Upper lobe of left lung (tissue), 6 donors: Measurements from ENCODE around the gene PCSK5. TPM values are rescaled to one million over a fixed set of nuclear protein-coding genes. Genes with fewer than 3 reads are reported as not detected.

Source experiments
- ATAC-seq, 2 donors: fragments of 200-7000 bp; cut with Tn5 transposase; one replicate each; pipeline ENCODE4 v1.9.1; 2022; ENCODE audit warnings: mild to moderate bottlenecking in 2 of 2, moderate library complexity in 2 of 2; ENCODE audit not compliant: low FRiP score in 2 of 2
- DNase-seq, 2 donors: peaks; one replicate each; pipeline ENCODE4 v3.0.0-alpha.2; 2019 to 2020
- H3K27ac ChIP-seq, 4 donors: fragments of 200-600 bp; sonication (generic); one replicate each; pipeline ENCODE4 v1.5.1; 2016 to 2019
- H3K27me3 ChIP-seq, 4 donors: fragments of 200-600 bp; sonication (generic); one replicate each; pipeline ENCODE4 v1.5.1; 2017 to 2019
- H3K36me3 ChIP-seq, 4 donors: fragments of 200-600 bp; sonication (generic); one replicate each; pipeline ENCODE4 v1.5.1; 2016 to 2019
- H3K4me1 ChIP-seq, 4 donors: fragments of 200-600 bp; sonication (generic); one replicate each; pipeline ENCODE4 v1.5.1; 2018 to 2019
- H3K4me3 ChIP-seq, 4 donors: fragments of 200-600 bp; sonication (generic); one replicate each; pipeline ENCODE4 v1.5.1; 2017 to 2019; ENCODE audit warnings: mild to moderate bottlenecking in 2 of 4, moderate library complexity in 1 of 4
- H3K9me3 ChIP-seq, 4 donors: fragments of 200-600 bp; sonication (generic); one replicate each; pipeline ENCODE4 v1.5.1; 2018 to 2019
- EP300 ChIP-seq, 4 donors: sonication (generic); formaldehyde crosslinking; IDR thresholded peaks; one replicate each; pipeline ENCODE4 v1.5.1; 2017; ENCODE audit warnings: antibody characterized with exemption in 4 of 4, control low read depth in 2 of 4
- POLR2A ChIP-seq, 4 donors: fragments of 450-650 bp; IDR thresholded peaks; one replicate each; pipeline ENCODE4 v1.5.1; 2016 to 2017; ENCODE audit warnings: antibody characterized with exemption in 4 of 4, mild to moderate bottlenecking in 2 of 4
- POLR2AphosphoS5 ChIP-seq, 2 donors: sonication (generic); formaldehyde crosslinking; IDR thresholded peaks; one replicate each; pipeline ENCODE4 v1.5.1; 2017; ENCODE audit warnings: antibody characterized with exemption in 2 of 2
- WGBS, 2 donors: methylation state at CpG; one replicate each; pipeline ENCODE4 v1.1.5; 2017 to 2018; 5-methylcytosine and 5-hydroxymethylcytosine counted together
- total RNA-seq, 6 donors: library from RNA; depleted of rRNA in 4 of 6; stranded (reverse); fragments of >200 nt in 4 of 6; gene quantifications; one replicate each; pipeline versions ENCODE4 v1.1.0 to v1.2.1, GENCODE V29; 2016 to 2021
- TF ChIP-seq, protein P1 (sequence below), 6 experiments: fragments of 450-650 bp in 4 of 6; fragments of 200-600 bp in 2 of 6; sonication (generic) in 2 of 6; IDR thresholded peaks; one replicate each; pipeline ENCODE4 v1.5.1; 2016 to 2019; ENCODE audit warnings: antibody characterized with exemption in 6 of 6
- donor health status: DM: no; HTN: no; CAD: no; lungs with moderate emphysema.
- donor health status: DM: no; HTN: yes; CAD: no; lungs with severe emphysema.

PCSK5 gene
- total RNA-seq, 6 donors from 2014 or later = 12.8 to 29.2 (median 18.3) TPM

DNA sequence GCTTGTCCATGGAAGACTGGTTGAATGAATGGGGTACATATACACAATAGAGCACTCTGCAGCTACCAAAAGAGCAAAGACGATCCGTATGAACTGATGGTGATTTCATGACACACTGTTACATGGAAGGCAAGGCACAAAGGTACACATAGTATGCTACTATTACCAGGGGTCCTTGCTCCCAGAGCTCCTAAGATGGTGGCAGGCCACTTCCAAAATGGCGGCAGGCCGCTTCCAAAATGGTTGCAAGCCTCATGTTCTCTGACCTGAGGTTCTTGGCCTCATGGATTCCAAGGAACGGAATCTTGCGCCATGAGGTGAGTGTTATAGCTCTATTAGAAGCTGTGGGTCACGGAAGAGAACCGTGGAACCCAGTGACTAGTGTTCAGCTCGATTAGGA is 356.2 kb downstream of the PCSK5 start:
- H3K36me3 ChIP-seq = no peaks in the 10 kb centered on the region
- no peaks in the 10 kb centered on the region for H3K4me1 ChIP-seq
- H3K27ac ChIP-seq = no peak overlapping the region
- no peaks in the 10 kb centered on the region for H3K9me3 ChIP-seq
- H3K4me3 ChIP-seq = no peak overlapping the region
- no peaks in the 10 kb centered on the region for H3K27me3 ChIP-seq
- 96 to 98% methylated on average over 9 of the region's 9 CpGs for WGBS, 2 donors
- TF ChIP-seq POLR2A (IDR thresholded peaks at IDR 0.05) (no peak), POLR2AphosphoS5 (IDR thresholded peaks at IDR 0.05) (no peak), EP300 (IDR thresholded peaks at IDR 0.05) (no peak)
- TF ChIP-seq, protein P1, sequence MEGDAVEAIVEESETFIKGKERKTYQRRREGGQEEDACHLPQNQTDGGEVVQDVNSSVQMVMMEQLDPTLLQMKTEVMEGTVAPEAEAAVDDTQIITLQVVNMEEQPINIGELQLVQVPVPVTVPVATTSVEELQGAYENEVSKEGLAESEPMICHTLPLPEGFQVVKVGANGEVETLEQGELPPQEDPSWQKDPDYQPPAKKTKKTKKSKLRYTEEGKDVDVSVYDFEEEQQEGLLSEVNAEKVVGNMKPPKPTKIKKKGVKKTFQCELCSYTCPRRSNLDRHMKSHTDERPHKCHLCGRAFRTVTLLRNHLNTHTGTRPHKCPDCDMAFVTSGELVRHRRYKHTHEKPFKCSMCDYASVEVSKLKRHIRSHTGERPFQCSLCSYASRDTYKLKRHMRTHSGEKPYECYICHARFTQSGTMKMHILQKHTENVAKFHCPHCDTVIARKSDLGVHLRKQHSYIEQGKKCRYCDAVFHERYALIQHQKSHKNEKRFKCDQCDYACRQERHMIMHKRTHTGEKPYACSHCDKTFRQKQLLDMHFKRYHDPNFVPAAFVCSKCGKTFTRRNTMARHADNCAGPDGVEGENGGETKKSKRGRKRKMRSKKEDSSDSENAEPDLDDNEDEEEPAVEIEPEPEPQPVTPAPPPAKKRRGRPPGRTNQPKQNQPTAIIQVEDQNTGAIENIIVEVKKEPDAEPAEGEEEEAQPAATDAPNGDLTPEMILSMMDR (IDR thresholded peaks at IDR 0.05) = no peak
- ATAC-seq (no peak), DNase-seq (no peak)

GRCh38 chr9:76247426-76247825 is 357.0 kb downstream of the PCSK5 start:
- Histone ChIP-seq H3K36me3 (no peaks in the 10 kb centered on the region), H3K4me1 (no peaks in the 10 kb centered on the region), H3K9me3 (no peaks in the 10 kb centered on the region), H3K4me3 (no peak overlapping the region), H3K27me3 (no peaks in the 10 kb centered on the region), H3K27ac (no peak overlapping the region)
- no peak for ATAC-seq
- 91 to 95% methylated on average over 2 of the region's 2 CpGs for WGBS, 2 donors
- TF ChIP-seq POLR2A (IDR thresholded peaks at IDR 0.05) = no peak
- TF ChIP-seq, protein P1 (IDR thresholded peaks at IDR 0.05) = no peak
- no peak for TF ChIP-seq EP300 (IDR thresholded peaks at IDR 0.05)
- no peak for TF ChIP-seq POLR2AphosphoS5 (IDR thresholded peaks at IDR 0.05)
- DNase-seq = no peak

- Histone ChIP-seq H3K27ac (no peak overlapping the region), H3K36me3 (no peaks in the 10 kb centered on the region), H3K9me3 (no peaks in the 10 kb centered on the region), H3K27me3 (no peaks in the 10 kb centered on the region), H3K4me1 (no peaks in the 10 kb centered on the region), H3K4me3 (no peak overlapping the region)
- ATAC-seq (no peak), DNase-seq (no peak)
- no peak for TF ChIP-seq EP300 (IDR thresholded peaks at IDR 0.05)
- no peak for TF ChIP-seq POLR2A (IDR thresholded peaks at IDR 0.05)
- TF ChIP-seq, protein P1 (IDR thresholded peaks at IDR 0.05) = no peak
- TF ChIP-seq POLR2AphosphoS5 (IDR thresholded peaks at IDR 0.05) = no peak
These were observed 358.8 kb downstream of the PCSK5 start for GRCh38 chr9:76249309-76249708.

- H3K27ac ChIP-seq = no peak overlapping the region
- H3K36me3 ChIP-seq = no peaks in the 10 kb centered on the region
- WGBS, 2 donors = 29 to 49% methylated on average over 12 of the region's 12 CpGs
- H3K9me3 ChIP-seq = no peaks in the 10 kb centered on the region
- H3K27me3 ChIP-seq = no peaks in the 10 kb centered on the region
- DNase-seq (peak in 1 of 2 donors; percentile 70), ATAC-seq (peak; percentile 86 to 92)
- peaks cover 0 to 4% (median 1%) of the 10 kb centered on the region in 4 donors for H3K4me1 ChIP-seq
- peak in 1 of 2 donors; percentile 15 for TF ChIP-seq POLR2AphosphoS5 (IDR thresholded peaks at IDR 0.05)
- no peak for TF ChIP-seq EP300 (IDR thresholded peaks at IDR 0.05)
- peak overlapping the region in 2 of 4 donors; percentile 17 to 20 for H3K4me3 ChIP-seq
These were observed 365.4 kb downstream of the PCSK5 start for GRCh38 chr9:76255781-76256455.

DNA sequence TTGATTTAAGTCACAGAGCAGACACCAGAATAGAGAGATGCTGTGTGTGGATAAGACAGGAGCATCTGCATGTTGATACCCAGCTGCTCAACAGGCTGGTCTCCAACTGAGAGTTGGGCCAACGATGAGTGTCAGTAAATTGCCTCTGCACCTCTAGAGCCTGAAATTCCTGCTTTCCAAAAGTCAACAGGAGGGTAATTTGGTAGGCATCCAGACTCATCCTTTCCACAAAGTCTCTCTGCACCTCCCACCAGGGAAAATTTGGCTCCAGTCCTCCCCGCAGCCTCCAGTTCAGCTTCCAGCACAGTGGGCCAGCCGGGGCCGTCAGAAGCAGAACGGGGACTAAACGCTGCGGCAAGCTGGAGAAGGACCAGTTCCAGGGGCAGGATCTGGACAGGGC is 366.8 kb downstream of the PCSK5 start:
- H3K36me3 ChIP-seq = no peaks in the 10 kb centered on the region
- no peaks in the 10 kb centered on the region for H3K9me3 ChIP-seq
- no peak overlapping the region for H3K27ac ChIP-seq
- H3K4me3 ChIP-seq = no peak overlapping the region
- DNase-seq (peak in 1 of 2 donors; percentile 20), ATAC-seq (peak in 1 of 2 donors; percentile 64)
- TF ChIP-seq POLR2AphosphoS5 (IDR thresholded peaks at IDR 0.05) (no peak), POLR2A (IDR thresholded peaks at IDR 0.05) (no peak), EP300 (IDR thresholded peaks at IDR 0.05) (no peak)
- TF ChIP-seq, protein P1 (IDR thresholded peaks at IDR 0.05) = no peak
- no peaks in the 10 kb centered on the region for H3K27me3 ChIP-seq
- 88 to 90% methylated on average over 4 to 7 of the region's 7 CpGs for WGBS, 2 donors
- peaks cover 0 to 4% (median 1%) of the 10 kb centered on the region in 4 donors for H3K4me1 ChIP-seq
